ENCODE results near the gene SLFN13. TPM values are rescaled to one million over a fixed set of nuclear protein-coding genes. Genes with fewer than 3 reads are reported as not detected.

Gene SLFN13
- polyA plus RNA-seq, 1 of the 3 experiments (the other 2 are of a cell fraction) = under 0.01 TPM

DNA sequence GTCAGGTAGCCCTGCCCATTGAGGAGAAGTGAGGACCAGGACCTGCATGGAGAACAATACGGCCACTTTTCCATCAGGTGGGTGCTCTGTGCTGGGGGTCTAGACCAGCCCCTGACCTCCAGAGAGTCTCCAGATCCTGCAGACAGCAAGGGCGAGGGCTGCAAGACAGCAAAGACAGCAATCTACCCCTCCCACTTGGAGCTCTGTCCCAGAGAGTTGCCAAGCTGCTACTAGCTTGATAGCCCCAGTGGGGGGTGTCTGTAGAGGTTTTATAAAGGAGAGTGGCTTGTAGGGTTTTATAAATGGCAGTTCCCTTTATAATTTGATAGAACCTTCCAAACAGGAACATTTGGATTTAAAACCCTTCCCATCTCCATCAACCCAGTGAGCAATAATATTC, 58.4 kb downstream of the SLFN13 start:
- Histone ChIP-seq H3K27ac (ENCODE audit: low read depth in 2 of 2, low read length in 1 of 2) (no peak overlapping the region), H4K20me1 (ENCODE audit: insufficient read depth) (no peaks in the 10 kb centered on the region), H3K9me3 (no peaks in the 10 kb centered on the region), H3K4me3 (ENCODE audit: low read depth in 2 of 2, low read length in 1 of 2) (no peak overlapping the region), H3K4me2 (no peak overlapping the region), H3K9ac (no peak overlapping the region), H3K4me1 (ENCODE audit: control insufficient read depth in 1 of 2, insufficient read depth in 2 of 2, low read depth in 1 of 2, low read length in 1 of 2) (no peaks in the 10 kb centered on the region), H3F3A (replicated peaks; ENCODE audit: insufficient read depth) (no peaks in the 10 kb centered on the region), H3K9me2 (no peaks in the 10 kb centered on the region), H3K27me3 (ENCODE audit: insufficient read depth) (0 out of 2 replicates have a peak, but pooled peaks cover 4% of the 10 kb centered on the region), H3K79me2 (ENCODE audit: insufficient read depth) (no peaks in the 10 kb centered on the region), H2AFZ (ENCODE audit: low read depth) (no peak overlapping the region), H3K36me3 (replicated peaks in 1 of 2; ENCODE audit: control insufficient read depth in 1 of 2, insufficient read depth in 2 of 2, low read length in 1 of 2) (no peaks in the 10 kb centered on the region)
- TF ChIP-seq, protein P1, sequence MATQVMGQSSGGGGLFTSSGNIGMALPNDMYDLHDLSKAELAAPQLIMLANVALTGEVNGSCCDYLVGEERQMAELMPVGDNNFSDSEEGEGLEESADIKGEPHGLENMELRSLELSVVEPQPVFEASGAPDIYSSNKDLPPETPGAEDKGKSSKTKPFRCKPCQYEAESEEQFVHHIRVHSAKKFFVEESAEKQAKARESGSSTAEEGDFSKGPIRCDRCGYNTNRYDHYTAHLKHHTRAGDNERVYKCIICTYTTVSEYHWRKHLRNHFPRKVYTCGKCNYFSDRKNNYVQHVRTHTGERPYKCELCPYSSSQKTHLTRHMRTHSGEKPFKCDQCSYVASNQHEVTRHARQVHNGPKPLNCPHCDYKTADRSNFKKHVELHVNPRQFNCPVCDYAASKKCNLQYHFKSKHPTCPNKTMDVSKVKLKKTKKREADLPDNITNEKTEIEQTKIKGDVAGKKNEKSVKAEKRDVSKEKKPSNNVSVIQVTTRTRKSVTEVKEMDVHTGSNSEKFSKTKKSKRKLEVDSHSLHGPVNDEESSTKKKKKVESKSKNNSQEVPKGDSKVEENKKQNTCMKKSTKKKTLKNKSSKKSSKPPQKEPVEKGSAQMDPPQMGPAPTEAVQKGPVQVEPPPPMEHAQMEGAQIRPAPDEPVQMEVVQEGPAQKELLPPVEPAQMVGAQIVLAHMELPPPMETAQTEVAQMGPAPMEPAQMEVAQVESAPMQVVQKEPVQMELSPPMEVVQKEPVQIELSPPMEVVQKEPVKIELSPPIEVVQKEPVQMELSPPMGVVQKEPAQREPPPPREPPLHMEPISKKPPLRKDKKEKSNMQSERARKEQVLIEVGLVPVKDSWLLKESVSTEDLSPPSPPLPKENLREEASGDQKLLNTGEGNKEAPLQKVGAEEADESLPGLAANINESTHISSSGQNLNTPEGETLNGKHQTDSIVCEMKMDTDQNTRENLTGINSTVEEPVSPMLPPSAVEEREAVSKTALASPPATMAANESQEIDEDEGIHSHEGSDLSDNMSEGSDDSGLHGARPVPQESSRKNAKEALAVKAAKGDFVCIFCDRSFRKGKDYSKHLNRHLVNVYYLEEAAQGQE (IDR thresholded peaks at IDR 0.05; ENCODE audit: low read depth, low read length) = no peak
- TF ChIP-seq GABPA (IDR thresholded peaks at IDR 0.05; ENCODE audit: low read depth) (no peak), RCOR1 (IDR thresholded peaks at IDR 0.05; ENCODE audit: low read length) (no peak), RAD21 (IDR thresholded peaks at IDR 0.05; ENCODE audit: low read length) (no peak)
- TF ChIP-seq, protein P2, sequence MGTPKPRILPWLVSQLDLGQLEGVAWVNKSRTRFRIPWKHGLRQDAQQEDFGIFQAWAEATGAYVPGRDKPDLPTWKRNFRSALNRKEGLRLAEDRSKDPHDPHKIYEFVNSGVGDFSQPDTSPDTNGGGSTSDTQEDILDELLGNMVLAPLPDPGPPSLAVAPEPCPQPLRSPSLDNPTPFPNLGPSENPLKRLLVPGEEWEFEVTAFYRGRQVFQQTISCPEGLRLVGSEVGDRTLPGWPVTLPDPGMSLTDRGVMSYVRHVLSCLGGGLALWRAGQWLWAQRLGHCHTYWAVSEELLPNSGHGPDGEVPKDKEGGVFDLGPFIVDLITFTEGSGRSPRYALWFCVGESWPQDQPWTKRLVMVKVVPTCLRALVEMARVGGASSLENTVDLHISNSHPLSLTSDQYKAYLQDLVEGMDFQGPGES (IDR thresholded peaks at IDR 0.05; ENCODE audit: low read depth, low read length) = no peak
- no peak for DNase-seq
- POLR2A ChIA-PET = no interaction called here
- WGBS (ENCODE audit: low lambda C conversion rate) = 0% methylated on average over 2 of the region's 2 CpGs
- CTCF ChIA-PET = no interaction called here

DNA sequence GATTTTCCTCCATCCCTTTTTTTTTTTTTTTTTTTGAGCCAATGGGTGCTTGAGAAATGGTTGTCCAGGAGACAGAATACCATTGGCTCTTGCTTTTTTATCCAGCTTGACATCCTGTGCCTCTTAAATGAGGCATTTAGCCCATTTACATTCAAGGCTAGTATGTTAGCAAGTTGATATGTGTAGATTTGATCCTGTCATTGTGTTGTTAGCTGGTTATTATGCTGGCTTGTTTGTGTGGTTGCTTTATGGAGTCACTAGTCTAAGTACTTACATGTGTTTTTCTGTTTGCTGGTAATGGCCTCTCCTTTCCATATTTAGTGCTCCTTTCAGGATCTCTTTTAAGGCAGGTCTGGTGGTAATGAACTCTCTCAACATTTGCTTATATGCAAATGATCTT, 61.1 kb downstream of the SLFN13 start:
- POLR2A ChIA-PET = no interaction called here
- Histone ChIP-seq H3K4me1 (ENCODE audit: control insufficient read depth in 1 of 2, insufficient read depth in 2 of 2, low read depth in 1 of 2, low read length in 1 of 2) (no peaks in the 10 kb centered on the region), H3K9me2 (no peaks in the 10 kb centered on the region), H3K27me3 (ENCODE audit: insufficient read depth) (0 out of 2 replicates have a peak, but pooled peaks cover 4% of the 10 kb centered on the region), H3K27ac (ENCODE audit: low read depth in 2 of 2, low read length in 1 of 2) (no peak overlapping the region), H3K36me3 (replicated peaks in 1 of 2; ENCODE audit: control insufficient read depth in 1 of 2, insufficient read depth in 2 of 2, low read length in 1 of 2) (no peaks in the 10 kb centered on the region), H3K9me3 (no peaks in the 10 kb centered on the region), H2AFZ (ENCODE audit: low read depth) (no peak overlapping the region), H3K4me2 (no peak overlapping the region), H3K9ac (no peak overlapping the region), H3F3A (replicated peaks; ENCODE audit: insufficient read depth) (no peaks in the 10 kb centered on the region), H3K4me3 (ENCODE audit: low read depth in 2 of 2, low read length in 1 of 2) (no peak overlapping the region), H3K79me2 (ENCODE audit: insufficient read depth) (no peaks in the 10 kb centered on the region), H4K20me1 (ENCODE audit: insufficient read depth) (no peaks in the 10 kb centered on the region)
- CTCF ChIA-PET = no interaction called here
- no peak for DNase-seq
- TF ChIP-seq YY1 (IDR thresholded peaks at IDR 0.05; ENCODE audit: low read depth) (no peak), FOXJ3 (CRISPR knock-in tag; IDR thresholded peaks at IDR 0.05) (no peak), POLR2AphosphoS5 (IDR thresholded peaks at IDR 0.05; ENCODE audit: low read depth, low read length) (no peak), TAF1 (IDR thresholded peaks at IDR 0.05; ENCODE audit: borderline replicate concordance, low read depth, low read length) (no peak), ELF1 (IDR thresholded peaks at IDR 0.05) (no peak), SMC3 (IDR thresholded peaks at IDR 0.05; ENCODE audit: low read depth, low read length) (no peak), MEF2A (IDR thresholded peaks at IDR 0.05; ENCODE audit: borderline replicate concordance, low read depth) (no peak), TEAD4 (IDR thresholded peaks at IDR 0.05; ENCODE audit: borderline replicate concordance, insufficient read depth) (no peak)
- TF ChIP-seq, protein P3, sequence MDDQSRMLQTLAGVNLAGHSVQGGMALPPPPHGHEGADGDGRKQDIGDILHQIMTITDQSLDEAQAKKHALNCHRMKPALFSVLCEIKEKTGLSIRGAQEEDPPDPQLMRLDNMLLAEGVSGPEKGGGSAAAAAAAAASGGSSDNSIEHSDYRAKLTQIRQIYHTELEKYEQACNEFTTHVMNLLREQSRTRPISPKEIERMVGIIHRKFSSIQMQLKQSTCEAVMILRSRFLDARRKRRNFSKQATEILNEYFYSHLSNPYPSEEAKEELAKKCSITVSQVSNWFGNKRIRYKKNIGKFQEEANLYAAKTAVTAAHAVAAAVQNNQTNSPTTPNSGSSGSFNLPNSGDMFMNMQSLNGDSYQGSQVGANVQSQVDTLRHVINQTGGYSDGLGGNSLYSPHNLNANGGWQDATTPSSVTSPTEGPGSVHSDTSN (IDR thresholded peaks at IDR 0.05) = no peak

Small RNA genes lying within 50 kb of the gene (small RNA-seq; reads per million reads assigned to genes)
- 0 to 0.20 (median 0) reads per million in 7 experiments for gene AC060766.5

Other genes starting within 250 kb of the SLFN13 start
- 1.4 and 1.9 TPM in 2 replicates for gene SLFN5, start 205.7 kb downstream of the SLFN13 start, polyA plus RNA-seq (2012; rRNA removed)
- 0.02 TPM in 2 replicates for gene SLFN11, start 75.1 kb downstream of the SLFN13 start, polyA plus RNA-seq (2012; rRNA removed)
- 5.6 and 8.0 TPM in 2 replicates for gene SLFN12, start 16.3 kb downstream of the SLFN13 start, polyA plus RNA-seq (2012; rRNA removed)
- gene SLFN12L, start 88.9 kb upstream of the SLFN13 start, polyA plus RNA-seq (2012; rRNA removed) = not detected in 2 replicates
- not detected in 2 replicates for gene SLFN14, start 112.1 kb upstream of the SLFN13 start, polyA plus RNA-seq (2012; rRNA removed)
- gene PEX12, start 129.8 kb upstream of the SLFN13 start, polyA plus RNA-seq (2012; rRNA removed) = 4.3 and 5.4 TPM in 2 replicates
- gene AP2B1, start 138.6 kb upstream of the SLFN13 start, polyA plus RNA-seq (2012; rRNA removed) = 97.8 and 135 TPM in 2 replicates

Measured in SK-N-SH (cell line).